ENCODE data around the gene CHPF2. TPM values are rescaled to one million over a fixed set of nuclear protein-coding genes. Genes with fewer than 3 reads are reported as not detected.

CHPF2 gene
- polyA plus RNA-seq, 5 donors: 16.3 to 31.3 (median 19.1) TPM

- DNase-seq: no peak
Measured at GRCh38 chr7:151257990-151258389, 25.7 kb downstream of the CHPF2 start.

GRCh38 chr7:151260471-151260870 is 28.2 kb downstream of the CHPF2 start:
- DNase-seq: no peak

GRCh38 chr7:151260883-151261282 is 28.6 kb downstream of the CHPF2 start:
- DNase-seq: no peak

GRCh38 chr7:151261529-151261928 is 29.2 kb downstream of the CHPF2 start:
- no peak for DNase-seq

GRCh38 chr7:151264615-151265014 is 32.3 kb downstream of the CHPF2 start:
- DNase-seq: no peak

GRCh38 chr7:151265351-151265931 is 33.2 kb downstream of the CHPF2 start:
- no peak for DNase-seq

- no peak for DNase-seq
Measured at GRCh38 chr7:151269511-151269910, 37.2 kb downstream of the CHPF2 start.

GRCh38 chr7:151271699-151272355 is 39.5 kb downstream of the CHPF2 start:
- DNase-seq: peak; percentile 57 to 59

- no peak for DNase-seq
Measured at GRCh38 chr7:151272405-151272804, 40.1 kb downstream of the CHPF2 start.

- DNase-seq: no peak
Measured at GRCh38 chr7:151272877-151273276, 40.6 kb downstream of the CHPF2 start.

- no peak for DNase-seq
Measured at GRCh38 chr7:151273651-151274390, 41.5 kb downstream of the CHPF2 start.

GRCh38 chr7:151274396-151274795 is 42.1 kb downstream of the CHPF2 start:
- DNase-seq: no peak

- no peak for DNase-seq
Measured at GRCh38 chr7:151274936-151275812, 42.9 kb downstream of the CHPF2 start.

- DNase-seq: no peak
Measured at GRCh38 chr7:151275813-151276577, 43.7 kb downstream of the CHPF2 start.

GRCh38 chr7:151276666-151277590 is 44.6 kb downstream of the CHPF2 start:
- peak; percentile 38 to 51 for DNase-seq

GRCh38 chr7:151277631-151278030 is 45.3 kb downstream of the CHPF2 start:
- no peak for DNase-seq

- DNase-seq: no peak
Measured at GRCh38 chr7:151278949-151279348, 46.7 kb downstream of the CHPF2 start.

GRCh38 chr7:151279868-151280267 is 47.6 kb downstream of the CHPF2 start:
- no peak for DNase-seq

GRCh38 chr7:151280388-151281019 is 48.2 kb downstream of the CHPF2 start:
- no peak for DNase-seq

- no peak for DNase-seq
Measured at GRCh38 chr7:151281686-151282085, 49.4 kb downstream of the CHPF2 start.
